Large intestine (tissue), 3 donors: ENCODE measurements around the gene TIMM22. TPM values are rescaled to one million over a fixed set of nuclear protein-coding genes. Genes with fewer than 3 reads are reported as not detected.

Source experiments
- DNase-seq, 2 donors: peaks; one replicate each; pipeline versions ENCODE4 v3.0.0 to v3.0.0-alpha.2; 2013
- H3K27ac ChIP-seq: one replicate; pipeline ENCODE4 v1.5.1; 2013; ENCODE audit warnings: low read length
- H3K27me3 ChIP-seq: 2 replicates; pipeline ENCODE4 v1.6.1; 2013; ENCODE audit warnings: low read length; ENCODE audit not compliant: control insufficient read depth, insufficient read depth
- H3K36me3 ChIP-seq: 2 replicates; pipeline ENCODE4 v1.6.1; 2013; ENCODE audit warnings: low read length; ENCODE audit not compliant: control insufficient read depth, insufficient read depth
- H3K4me1 ChIP-seq: one replicate; pipeline ENCODE4 v1.6.1; 2013; ENCODE audit warnings: low read length; ENCODE audit not compliant: control insufficient read depth, insufficient read depth
- H3K4me3 ChIP-seq: one replicate; pipeline ENCODE4 v1.5.1; 2013; ENCODE audit warnings: low read length
- H3K9me3 ChIP-seq: one replicate; pipeline ENCODE4 v1.6.1; 2013; ENCODE audit warnings: mild to moderate bottlenecking, low read depth, low read length, moderate library complexity; ENCODE audit not compliant: control insufficient read depth
- WGBS: methylation state at CpG from one replicate; pipeline ENCODE4 v1.1.5; 2013; ENCODE audit warnings: low lambda C conversion rate; ENCODE audit not compliant: insufficient coverage; 5-methylcytosine and 5-hydroxymethylcytosine counted together
- polyA plus RNA-seq: library from polyadenylated mRNA; unstranded; fragments of 120-200 nt; gene quantifications from one replicate; pipeline ENCODE4 v1.2.1, GENCODE V29; 2013

Gene TIMM22
- polyA plus RNA-seq, 1 donor = 10.0 TPM

- Histone ChIP-seq H3K9me3 (no peaks in the 10 kb centered on the region), H3K27ac (peak overlapping the region; percentile 68), H3K4me1 (peaks cover 30% of the 10 kb centered on the region), H3K4me3 (no peak overlapping the region), H3K27me3 (no peaks in the 10 kb centered on the region), H3K36me3 (peaks cover 69% of the 10 kb centered on the region)
- no CpG with 5 or more reads among the region's 18 CpGs for WGBS
- no peak for DNase-seq
These were observed 4.9 kb downstream of the TIMM22 start for GRCh38 chr17:1001640-1002411.

- WGBS = no CpG with 5 or more reads among the region's 4 CpGs
- Histone ChIP-seq H3K4me1 (peaks cover 30% of the 10 kb centered on the region), H3K9me3 (no peaks in the 10 kb centered on the region), H3K36me3 (peaks cover 74% of the 10 kb centered on the region), H3K4me3 (no peak overlapping the region), H3K27me3 (no peaks in the 10 kb centered on the region), H3K27ac (peak overlapping the region; percentile 68)
- peak in 1 of 2 donors; percentile 33 for DNase-seq
These were observed 5.5 kb downstream of the TIMM22 start for GRCh38 chr17:1002412-1002753.

GRCh38 chr17:1002771-1003555 lies 6.0 kb downstream of the TIMM22 start:
- H3K4me1 ChIP-seq = peaks cover 30% of the 10 kb centered on the region
- H3K9me3 ChIP-seq = no peaks in the 10 kb centered on the region
- H3K27ac ChIP-seq = peak overlapping the region; percentile 68
- H3K4me3 ChIP-seq = no peak overlapping the region
- peaks cover 79% of the 10 kb centered on the region for H3K36me3 ChIP-seq
- no peaks in the 10 kb centered on the region for H3K27me3 ChIP-seq
- no CpG with 5 or more reads among the region's 19 CpGs for WGBS
- peak in 1 of 2 donors; percentile 49 for DNase-seq

GRCh38 chr17:1003633-1003971 lies 6.7 kb downstream of the TIMM22 start:
- no peak for DNase-seq
- Histone ChIP-seq H3K9me3 (no peaks in the 10 kb centered on the region), H3K27me3 (no peaks in the 10 kb centered on the region), H3K27ac (peak overlapping the region; percentile 54), H3K4me3 (no peak overlapping the region), H3K36me3 (peaks cover 86% of the 10 kb centered on the region), H3K4me1 (peaks cover 26% of the 10 kb centered on the region)
- no CpG with 5 or more reads among the region's 5 CpGs for WGBS

GRCh38 chr17:1003972-1004768 lies 7.2 kb downstream of the TIMM22 start:
- no CpG with 5 or more reads among the region's 30 CpGs for WGBS
- DNase-seq = no peak
- no peaks in the 10 kb centered on the region for H3K27me3 ChIP-seq
- no peaks in the 10 kb centered on the region for H3K9me3 ChIP-seq
- no peak overlapping the region for H3K4me3 ChIP-seq
- peak overlapping the region; percentile 54 for H3K27ac ChIP-seq
- peaks cover 91% of the 10 kb centered on the region for H3K36me3 ChIP-seq
- peaks cover 26% of the 10 kb centered on the region for H3K4me1 ChIP-seq

GRCh38 chr17:1004769-1005295 lies 7.9 kb downstream of the TIMM22 start:
- Histone ChIP-seq H3K36me3 (peaks cover 93% of the 10 kb centered on the region), H3K27me3 (no peaks in the 10 kb centered on the region), H3K4me1 (peaks cover 26% of the 10 kb centered on the region), H3K27ac (peak overlapping the region; percentile 54), H3K4me3 (no peak overlapping the region), H3K9me3 (no peaks in the 10 kb centered on the region)
- WGBS = no CpG with 5 or more reads among the region's 13 CpGs
- no peak for DNase-seq

- DNase-seq = peak in 1 of 2 donors; percentile 41
- Histone ChIP-seq H3K36me3 (peaks cover 94% of the 10 kb centered on the region), H3K4me1 (peaks cover 26% of the 10 kb centered on the region), H3K27me3 (no peaks in the 10 kb centered on the region), H3K4me3 (no peak overlapping the region), H3K9me3 (no peaks in the 10 kb centered on the region), H3K27ac (peak overlapping the region; percentile 54)
- WGBS = no CpG with 5 or more reads among the region's 23 CpGs
These were observed 8.5 kb downstream of the TIMM22 start for GRCh38 chr17:1005361-1005946.

- Histone ChIP-seq H3K27ac (peak overlapping the region; percentile 51), H3K36me3 (peaks cover 94% of the 10 kb centered on the region), H3K4me3 (no peak overlapping the region), H3K9me3 (no peaks in the 10 kb centered on the region), H3K4me1 (peaks cover 26% of the 10 kb centered on the region), H3K27me3 (no peaks in the 10 kb centered on the region)
- WGBS = no CpG with 5 or more reads among the region's 16 CpGs
- DNase-seq = no peak
These were observed 9.1 kb downstream of the TIMM22 start for GRCh38 chr17:1006054-1006453.

DNA sequence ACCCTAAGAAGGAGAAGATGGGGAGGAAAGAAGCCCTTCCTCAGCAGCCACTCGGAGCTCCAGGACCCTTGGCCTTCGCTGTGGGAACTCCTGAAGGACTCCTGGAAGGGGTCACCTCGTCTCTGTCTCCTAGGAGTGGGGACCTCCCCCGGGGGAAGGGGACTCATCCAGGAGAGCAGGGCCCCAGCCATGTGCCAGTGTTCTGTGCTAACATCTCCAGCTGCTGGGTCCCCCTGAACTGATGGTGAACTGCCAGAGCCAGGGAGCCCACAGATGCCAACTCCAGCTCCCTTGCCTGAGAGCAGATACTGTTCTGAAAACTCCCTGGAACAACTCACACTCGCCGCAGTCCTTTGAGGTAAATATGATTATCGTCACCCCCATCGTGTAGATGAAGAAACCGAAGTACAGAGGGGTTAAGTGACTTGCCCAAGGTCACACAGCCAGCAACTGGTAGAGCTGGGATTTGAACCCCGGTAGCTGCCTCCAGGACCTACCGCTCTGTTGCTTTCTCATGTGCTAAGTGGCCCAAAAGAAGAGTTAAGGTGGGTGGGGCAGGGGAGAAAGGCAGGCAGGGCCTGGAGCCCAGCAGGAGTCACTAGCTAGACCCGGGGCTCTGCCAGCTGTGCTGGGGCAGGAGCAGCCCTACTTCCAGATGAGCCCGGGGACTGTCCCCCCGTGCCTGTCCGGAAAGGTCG lies 10.5 kb downstream of the TIMM22 start:
- no peaks in the 10 kb centered on the region for H3K27me3 ChIP-seq
- H3K4me1 ChIP-seq = peaks cover 19% of the 10 kb centered on the region
- no peak overlapping the region for H3K4me3 ChIP-seq
- peaks cover 94% of the 10 kb centered on the region for H3K36me3 ChIP-seq
- H3K9me3 ChIP-seq = no peaks in the 10 kb centered on the region
- no peak overlapping the region for H3K27ac ChIP-seq
- WGBS = no CpG with 5 or more reads among the region's 16 CpGs
- no peak for DNase-seq
